HCT116 (cell line): Measurements from ENCODE around the gene DLG5. TPM values are rescaled to one million over a fixed set of nuclear protein-coding genes. Genes with fewer than 3 reads are reported as not detected.

Source experiments
- ATAC-seq: fragments of 200-7000 bp; cut with Tn5 transposase; 2 replicates; pipeline ENCODE4 v1.9.1; 2020; ENCODE audit warnings: mild to moderate bottlenecking, moderate library complexity
- BruUV-seq: library from RNA; stranded (reverse); fragments of 400-500 nt; replicated peaks from 2 replicates; lab custom pipeline; 2021; lab: Mats Ljungman, UMichigan
- CTCF ChIA-PET: fragments of 300-600 bp; sonication (Branson Sonifier 250); formaldehyde crosslinking; loops from one replicate; lab custom pipeline; 2021; ENCODE audit warnings: antibody characterized with exemption; lab: Charles Lee
- POLR2A ChIA-PET: fragments of 300-600, 350-600 bp; sonication (Branson Sonifier 250); formaldehyde crosslinking; loops from one replicate; lab custom pipeline; 2021; ENCODE audit warnings: antibody characterized with exemption; lab: Charles Lee
- RAD21 ChIA-PET, 2 experiments: fragments of 300-600 bp; sonication (Branson Sonifier 250); formaldehyde crosslinking; loops; one replicate each; lab custom pipeline; 2023; ENCODE audit warnings: low total read pairs in 2 of 2; ENCODE audit not compliant: uncharacterized antibody in 2 of 2, unreplicated experiment in 2 of 2, low non-redundant PET in 1 of 2; lab: Charles Lee
- DNase-seq: peaks from one replicate; pipeline ENCODE4 v3.0.0-alpha.2; 2010; ENCODE audit warnings: low read depth, low spot score
- H2AFZ ChIP-seq: fragments of 200-600 bp; shearing (Covaris generic), sonication (generic); 2 replicates; pipeline ENCODE4 v1.6.1; 2017; ENCODE audit warnings: low read depth, mixed run types, mixed read lengths, antibody characterized with exemption, low read length; ENCODE audit not compliant: poor library complexity, severe bottlenecking
- H3K27ac ChIP-seq: 2 replicates; pipeline ENCODE4 v1.5.1; 2012; ENCODE audit warnings: low read depth, low read length
- H3K27me3 ChIP-seq: fragments of 200-600 bp; sonication (generic); 2 replicates; pipeline ENCODE4 v1.6.1; 2016; ENCODE audit warnings: mixed run types, low read length, mixed read lengths; ENCODE audit not compliant: insufficient read depth
- H3K36me3 ChIP-seq, 2 experiments: fragments of 200-500 bp in 1 of 2; fragments of 200-600 bp in 1 of 2; sonication (Bioruptor generic) in 1 of 2; sonication (generic) in 1 of 2; 2 replicates each; pipeline versions ENCODE4 v1.5.1 to v1.6.1; 2014 to 2016; ENCODE audit warnings: low read length in 2 of 2, inconsistent platforms in 1 of 2, mixed read lengths in 1 of 2, mixed run types in 1 of 2; ENCODE audit not compliant: insufficient read depth in 2 of 2, control insufficient read depth in 1 of 2
- H3K4me1 ChIP-seq, 2 experiments: fragments of 200-600 bp in 1 of 2; sonication (generic) in 1 of 2; 2 replicates each; pipeline versions ENCODE4 v1.5.1 to v1.6.1; 2012 to 2017; ENCODE audit warnings: low read length in 2 of 2, inconsistent platforms in 1 of 2, mild to moderate bottlenecking in 1 of 2, mixed read lengths in 1 of 2, mixed run types in 1 of 2, moderate library complexity in 1 of 2; ENCODE audit not compliant: insufficient read depth in 2 of 2, control insufficient read depth in 1 of 2
- H3K4me2 ChIP-seq: fragments of 200-600 bp; sonication (generic); 2 replicates; pipeline ENCODE4 v1.6.1; 2017; ENCODE audit warnings: mixed run types, low read length, mixed read lengths
- H3K4me3 ChIP-seq, 2 experiments: fragments of 200-600 bp in 1 of 2; sonication (generic) in 1 of 2; replicated peaks in 1 of 2; 2 replicates each; pipeline ENCODE4 v1.5.1; 2011 to 2016; ENCODE audit warnings: low read length in 2 of 2, control low read depth in 1 of 2, low read depth in 1 of 2, mild to moderate bottlenecking in 1 of 2, mixed read lengths in 1 of 2, mixed run types in 1 of 2
- H3K79me2 ChIP-seq: fragments of 200-600 bp; sonication (generic); 2 replicates; pipeline ENCODE4 v1.6.1; 2017; ENCODE audit warnings: mild to moderate bottlenecking, mixed run types, low read length, moderate library complexity, mixed read lengths; ENCODE audit not compliant: insufficient read depth
- H3K9ac ChIP-seq: fragments of 200-600 bp; sonication (generic); 2 replicates; pipeline ENCODE4 v1.6.1; 2016; ENCODE audit warnings: low read length, mixed read lengths
- H3K9me2 ChIP-seq: fragments of 200-600 bp; sonication (generic), shearing (Covaris generic); 2 replicates; pipeline ENCODE4 v1.6.1; 2017; ENCODE audit warnings: mixed run types, mild to moderate bottlenecking, moderate library complexity; ENCODE audit not compliant: insufficient read depth
- H3K9me3 ChIP-seq, 2 experiments: fragments of 200-500 bp in 1 of 2; fragments of 200-600 bp in 1 of 2; sonication (Bioruptor generic) in 1 of 2; sonication (generic) in 1 of 2; 2 replicates each; pipeline ENCODE4 v1.6.1; 2014 to 2017; ENCODE audit warnings: low read length in 2 of 2, mixed read lengths in 2 of 2, inconsistent platforms in 1 of 2, low read depth in 1 of 2, mild to moderate bottlenecking in 1 of 2, mixed run types in 1 of 2, moderate library complexity in 1 of 2; ENCODE audit not compliant: control insufficient read depth in 1 of 2, insufficient read depth in 1 of 2
- H4K20me1 ChIP-seq: fragments of 200-600 bp; sonication (generic), shearing (Covaris generic); 2 replicates; pipeline ENCODE4 v1.6.1; 2017; ENCODE audit warnings: mixed run types, mild to moderate bottlenecking, moderate library complexity; ENCODE audit not compliant: insufficient read depth
- EGR1 ChIP-seq: IDR thresholded peaks from 2 replicates; pipeline ENCODE4 v1.6.1; 2012; ENCODE audit warnings: low read depth
- RAD21 ChIP-seq: IDR thresholded peaks from 2 replicates; pipeline ENCODE4 v1.6.1; 2012; ENCODE audit warnings: low read depth, mild to moderate bottlenecking
- SIN3A ChIP-seq: IDR thresholded peaks from 2 replicates; pipeline ENCODE4 v1.6.1; 2012; ENCODE audit warnings: low read depth
- SP1 ChIP-seq: IDR thresholded peaks from 2 replicates; pipeline ENCODE4 v1.6.1; 2012; ENCODE audit warnings: low read depth
- SRF ChIP-seq: IDR thresholded peaks from 2 replicates; pipeline ENCODE4 v1.6.1; 2012; ENCODE audit warnings: low read depth
- YY1 ChIP-seq: IDR thresholded peaks from 2 replicates; pipeline ENCODE4 v1.6.1; 2011; ENCODE audit warnings: low read length, low read depth, moderate library complexity, mild to moderate bottlenecking; ENCODE audit not compliant: insufficient replicate concordance; ENCODE audit errors: extremely low read depth
- intact Hi-C: fragments of 100-400 bp; cut with micrococcal nuclease; formaldehyde crosslinking; loops from 2 replicates; pipeline ENCODE4 v1.10.0; 2022
- total RNA-seq: library from RNA; stranded (reverse); gene quantifications from one replicate; pipeline ENCODE4 v1.2.1, GENCODE V29; 2021; ENCODE audit not compliant: unreplicated experiment
- TF ChIP-seq, protein P1 (sequence below): IDR thresholded peaks from 2 replicates; pipeline ENCODE4 v1.6.1; 2011; ENCODE audit warnings: mild to moderate bottlenecking, low read length, moderate library complexity; ENCODE audit not compliant: insufficient replicate concordance; ENCODE audit errors: extremely low read depth

Gene DLG5
- total RNA-seq, 1 experiment from 2014 or later = 44.8 TPM

DNA sequence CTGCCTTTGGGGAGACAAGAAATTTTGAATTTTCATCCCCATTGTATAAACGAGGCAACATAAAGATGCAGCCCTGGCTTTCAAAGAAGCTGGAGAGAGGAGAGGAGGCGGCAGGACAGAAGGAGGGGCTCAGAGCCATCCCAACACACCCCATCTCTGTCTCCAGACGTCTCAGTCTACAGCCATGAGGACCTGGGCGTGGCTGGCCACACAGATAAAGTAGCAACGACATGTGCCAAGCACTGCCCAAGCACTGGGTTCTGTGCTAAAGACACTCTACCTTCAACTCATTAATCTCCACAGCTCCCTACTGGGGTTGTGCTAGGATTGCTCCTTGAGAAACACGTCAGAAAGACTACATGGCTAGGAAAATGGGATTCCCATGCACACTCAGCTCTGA is 65.2 kb downstream of the DLG5 start:
- DNase-seq (no peak), ATAC-seq (no peak)
- H3K9me2 ChIP-seq = no peaks in the 10 kb centered on the region
- peaks cover 20% of the 10 kb centered on the region for H3K79me2 ChIP-seq
- H3K27ac ChIP-seq = no peak overlapping the region
- 0 out of 2 replicates have a peak, but pooled peaks cover 3% of the 10 kb centered on the region for H4K20me1 ChIP-seq
- no peak overlapping the region for H3K4me2 ChIP-seq
- no peaks in the 10 kb centered on the region for H3K4me1 ChIP-seq
- intact Hi-C loops = no loop called here
- BruUV-seq = no TSS peak
- H3K9me3 ChIP-seq = no peaks in the 10 kb centered on the region
- H3K36me3 ChIP-seq = no peaks in the 10 kb centered on the region
- H3K9ac ChIP-seq = no peak overlapping the region
- TF ChIP-seq YY1 (no peak), SIN3A (no peak), SRF (no peak), SP1 (no peak), RAD21 (no peak)
- TF ChIP-seq, protein P1, sequence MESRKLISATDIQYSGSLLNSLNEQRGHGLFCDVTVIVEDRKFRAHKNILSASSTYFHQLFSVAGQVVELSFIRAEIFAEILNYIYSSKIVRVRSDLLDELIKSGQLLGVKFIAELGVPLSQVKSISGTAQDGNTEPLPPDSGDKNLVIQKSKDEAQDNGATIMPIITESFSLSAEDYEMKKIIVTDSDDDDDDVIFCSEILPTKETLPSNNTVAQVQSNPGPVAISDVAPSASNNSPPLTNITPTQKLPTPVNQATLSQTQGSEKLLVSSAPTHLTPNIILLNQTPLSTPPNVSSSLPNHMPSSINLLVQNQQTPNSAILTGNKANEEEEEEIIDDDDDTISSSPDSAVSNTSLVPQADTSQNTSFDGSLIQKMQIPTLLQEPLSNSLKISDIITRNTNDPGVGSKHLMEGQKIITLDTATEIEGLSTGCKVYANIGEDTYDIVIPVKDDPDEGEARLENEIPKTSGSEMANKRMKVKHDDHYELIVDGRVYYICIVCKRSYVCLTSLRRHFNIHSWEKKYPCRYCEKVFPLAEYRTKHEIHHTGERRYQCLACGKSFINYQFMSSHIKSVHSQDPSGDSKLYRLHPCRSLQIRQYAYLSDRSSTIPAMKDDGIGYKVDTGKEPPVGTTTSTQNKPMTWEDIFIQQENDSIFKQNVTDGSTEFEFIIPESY = no peak
- H3K27me3 ChIP-seq = no peaks in the 10 kb centered on the region
- H3K4me3 ChIP-seq = no peak overlapping the region
- ChIA-PET RAD21 (no interaction called here), POLR2A (no interaction called here), CTCF (interaction anchor here (1.6 kb wide), 1 partner anchor 29 kb away, joined by 3 read pairs; no protein-coding TSS in a partner anchor)
- no peak overlapping the region for H2AFZ ChIP-seq

DNA sequence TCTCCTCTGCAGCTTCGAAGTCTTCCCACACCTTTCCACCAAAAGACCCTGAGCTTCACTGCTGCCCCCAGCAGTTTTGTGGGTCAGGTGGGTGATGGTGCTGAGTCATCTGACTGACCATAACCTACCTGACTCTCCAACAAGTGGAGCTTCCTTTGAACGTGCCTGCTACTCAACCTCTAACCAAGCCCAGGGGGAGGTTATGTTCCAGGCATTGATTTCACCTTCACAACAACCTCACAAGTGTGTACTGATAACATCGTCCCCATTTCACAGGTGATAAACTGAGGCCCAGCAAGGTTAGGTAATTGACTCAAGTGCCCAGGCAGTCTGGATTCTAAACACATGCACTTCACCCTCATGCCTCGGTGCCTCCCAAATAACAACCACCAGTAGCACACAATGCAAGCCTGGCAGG is 66.7 kb downstream of the DLG5 start:
- Histone ChIP-seq H3K27ac (no peak overlapping the region), H3K9me2 (no peaks in the 10 kb centered on the region), H3K27me3 (no peaks in the 10 kb centered on the region), H3K4me3 (no peak overlapping the region), H3K4me2 (no peak overlapping the region), H3K79me2 (peaks cover 20% of the 10 kb centered on the region), H4K20me1 (0 out of 2 replicates have a peak, but pooled peaks cover 3% of the 10 kb centered on the region), H3K36me3 (0 out of 4 replicates have a peak, but pooled peaks cover 0 to 5% of the 10 kb centered on the region in 2 experiments), H2AFZ (no peak overlapping the region), H3K4me1 (no peaks in the 10 kb centered on the region), H3K9ac (no peak overlapping the region), H3K9me3 (no peaks in the 10 kb centered on the region)
- no TSS peak for BruUV-seq
- CTCF ChIA-PET = interaction anchor here (0.9 kb wide), 1 partner anchor 13 kb away, joined by 3 read pairs; no protein-coding TSS in a partner anchor
- intact Hi-C loops = no loop called here
- RAD21 ChIA-PET = no interaction called here
- POLR2A ChIA-PET = no interaction called here
- TF ChIP-seq EGR1 = no peak
- ATAC-seq (no peak), DNase-seq (no peak)
